Measurements from ENCODE around the gene HLCS.

HLCS gene

GRCh38 chr21:36735724-36736320, 230.6 kb downstream of the HLCS start:
- no peak for DNase-seq

DNA sequence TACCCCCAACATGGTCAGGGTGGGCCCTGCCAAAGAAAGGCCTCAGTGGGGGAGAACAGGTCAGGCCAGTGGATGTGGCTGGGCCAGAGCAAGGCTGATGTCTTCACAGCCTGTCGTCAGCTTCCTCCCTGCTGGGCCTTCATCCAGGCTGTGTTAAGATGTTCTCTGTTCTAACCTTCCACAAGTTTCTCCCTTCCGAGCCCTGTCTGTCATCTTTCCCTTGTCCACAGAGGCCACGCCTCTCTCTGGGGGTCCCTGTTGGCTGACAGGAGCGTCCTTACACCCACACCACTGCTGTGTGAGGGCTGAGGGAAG, 231.3 kb downstream of the HLCS start:
- no peak for DNase-seq

DNA sequence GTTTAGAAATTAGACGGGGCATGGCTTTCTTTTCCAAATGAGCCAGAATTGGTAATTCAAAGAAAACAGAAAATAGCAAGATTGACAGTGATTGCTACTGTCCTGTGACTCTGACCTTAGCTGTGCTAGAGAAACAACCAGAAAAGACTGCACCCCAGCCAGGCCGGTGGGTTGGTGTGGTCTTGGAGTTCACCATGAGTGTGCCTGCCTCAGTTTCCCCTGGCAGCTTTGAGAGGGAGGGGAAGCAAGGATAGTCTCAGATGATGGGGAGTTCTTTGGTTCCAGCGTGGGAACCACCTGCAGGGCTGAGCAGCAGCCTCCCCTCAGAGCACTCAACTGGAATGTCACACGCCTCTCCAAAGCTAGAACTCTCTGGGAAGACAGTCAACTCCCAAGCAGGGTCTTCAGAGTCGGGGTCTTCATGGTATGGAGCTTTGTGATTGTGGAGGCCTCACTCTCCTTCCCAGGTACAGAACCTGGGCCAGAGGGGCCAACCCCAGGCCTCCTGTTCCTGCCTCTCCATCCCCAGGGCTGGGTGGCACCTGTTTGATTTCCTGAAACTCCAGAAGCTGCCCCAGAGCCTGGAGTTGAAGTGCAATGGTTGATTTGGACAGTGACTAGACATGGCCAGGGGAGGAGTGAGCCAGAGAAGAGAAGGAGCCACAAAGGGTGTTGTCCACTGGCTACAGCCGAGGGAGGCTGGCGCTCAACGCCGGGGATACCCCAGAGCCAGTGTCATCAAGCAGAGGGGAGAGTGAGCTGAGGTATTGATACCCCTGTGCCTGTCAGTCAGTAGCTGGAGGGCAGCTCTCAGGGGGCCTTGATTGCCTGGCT, 231.9 kb downstream of the HLCS start:
- no peak for DNase-seq

DNA sequence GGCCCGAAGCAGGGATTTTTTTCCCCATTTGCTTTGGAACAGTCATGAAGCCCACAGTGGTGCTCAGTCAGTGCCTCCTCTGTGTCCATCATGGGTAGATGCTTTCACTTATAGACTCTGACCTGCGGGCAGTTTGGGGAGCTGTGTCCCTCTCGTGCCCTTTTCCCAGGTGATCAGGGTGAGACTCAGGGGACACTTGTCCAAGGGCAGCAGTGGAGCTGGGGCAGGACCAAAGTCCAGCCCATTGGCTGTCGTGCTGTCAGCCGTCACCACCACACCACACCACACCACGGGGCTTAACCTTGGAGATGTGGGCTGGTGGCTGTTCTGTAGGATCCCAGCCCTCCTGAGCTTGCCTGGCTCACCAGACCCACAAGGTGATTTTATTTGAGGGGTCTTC, 232.6 kb downstream of the HLCS start:
- DNase-seq = no peak

- DNase-seq = no peak
Measured at GRCh38 chr21:36732761-36733160, 233.7 kb downstream of the HLCS start.

DNA sequence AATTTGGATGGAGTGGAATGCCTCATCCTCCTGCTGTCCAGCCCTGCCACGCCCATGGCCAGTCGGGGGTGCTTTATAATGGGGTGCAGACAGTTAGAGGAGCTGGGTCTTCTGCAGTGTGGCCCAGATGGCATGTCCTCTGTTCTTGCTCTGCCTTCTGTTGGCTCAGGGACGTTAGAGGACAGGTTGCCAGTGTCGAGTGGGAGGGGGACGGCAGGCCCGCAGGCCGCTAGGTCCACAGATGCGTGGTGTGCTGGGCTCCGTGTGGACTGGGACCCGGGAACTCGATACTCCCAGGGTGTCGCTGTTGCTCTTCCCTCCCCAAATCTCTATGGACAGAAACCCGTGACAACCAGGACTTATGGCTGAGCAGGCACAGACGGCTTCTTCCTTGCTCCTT, 234.3 kb downstream of the HLCS start:
- no peak for DNase-seq

DNA sequence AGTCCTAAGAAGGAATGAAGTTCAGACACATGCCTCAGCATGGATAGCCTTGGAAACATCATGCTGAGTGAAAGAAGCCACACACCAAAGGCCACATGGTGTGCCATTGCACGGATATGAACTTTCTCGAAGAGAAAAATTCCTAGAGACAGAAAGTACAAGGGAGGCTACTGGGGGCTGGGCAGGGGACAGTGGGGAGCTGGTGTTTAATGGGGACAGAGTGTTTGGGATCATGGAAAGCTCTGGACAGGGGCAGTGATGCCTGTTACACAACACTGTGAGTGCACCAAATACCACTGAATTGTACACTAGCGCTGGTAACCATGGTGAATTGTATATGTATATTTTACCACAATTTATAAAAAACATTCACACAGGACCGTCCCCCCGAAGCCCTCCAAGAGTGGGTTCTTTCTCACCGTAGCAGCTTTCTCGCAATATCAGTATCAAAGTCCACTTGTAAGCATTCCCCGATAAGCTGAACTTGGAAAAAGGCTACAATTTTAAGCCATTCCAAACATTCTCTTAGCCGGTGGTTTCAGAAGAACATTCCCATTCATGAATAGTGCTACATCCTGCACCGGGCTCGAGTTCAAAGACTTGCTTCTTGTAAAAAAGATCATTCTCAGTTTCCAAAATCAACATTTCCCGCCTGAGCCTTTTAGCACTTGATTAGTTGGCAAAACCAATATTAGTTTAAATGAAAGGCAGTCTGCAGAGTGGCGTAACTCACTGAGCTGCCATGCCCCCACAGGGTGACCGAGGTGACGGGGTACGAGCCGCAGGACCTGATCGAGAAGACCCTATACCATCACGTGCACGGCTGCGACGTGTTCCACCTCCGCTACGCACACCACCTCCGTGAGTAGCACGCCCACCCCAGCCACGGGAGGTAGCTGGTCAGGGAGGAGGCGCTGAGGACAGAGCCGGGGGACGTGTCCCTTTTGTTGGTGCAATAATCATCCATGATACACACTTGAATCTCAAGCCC, 235.9 kb downstream of the HLCS start:
- no peak for DNase-seq

DNA sequence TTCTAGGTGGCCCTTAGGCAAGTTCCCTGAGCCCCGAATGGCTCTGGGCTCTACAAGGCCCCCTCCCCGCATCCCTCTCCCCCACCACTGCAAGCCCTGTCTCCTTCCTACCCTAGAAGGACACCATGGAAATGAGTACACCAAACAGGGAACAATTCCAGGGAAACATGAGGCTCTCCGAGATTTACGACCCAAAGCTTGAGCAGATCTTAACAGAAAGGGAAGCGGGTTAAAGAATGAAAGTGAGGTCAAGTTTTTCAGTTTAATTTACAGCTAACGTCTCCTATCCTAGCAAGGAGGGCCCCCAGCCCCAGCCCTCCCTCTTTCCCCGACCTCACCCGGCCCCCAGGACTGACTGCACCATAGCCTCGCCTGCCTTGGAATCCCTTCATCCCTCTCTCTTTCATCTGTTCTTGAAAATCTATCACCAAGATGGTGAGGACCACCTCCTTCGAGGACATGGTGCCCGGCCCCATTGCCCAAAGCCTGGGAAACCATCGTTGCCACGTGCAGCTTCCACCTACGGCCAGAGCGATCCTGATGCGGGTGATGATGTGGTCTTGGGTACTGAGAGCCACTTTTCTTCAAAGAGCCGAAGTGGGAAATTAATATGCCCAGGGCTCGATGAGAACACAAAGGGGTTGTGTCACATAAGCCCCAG, 237.0 kb downstream of the HLCS start:
- DNase-seq = no peak

- DNase-seq = no peak
Measured at GRCh38 chr21:36728371-36729111, 237.9 kb downstream of the HLCS start.

DNA sequence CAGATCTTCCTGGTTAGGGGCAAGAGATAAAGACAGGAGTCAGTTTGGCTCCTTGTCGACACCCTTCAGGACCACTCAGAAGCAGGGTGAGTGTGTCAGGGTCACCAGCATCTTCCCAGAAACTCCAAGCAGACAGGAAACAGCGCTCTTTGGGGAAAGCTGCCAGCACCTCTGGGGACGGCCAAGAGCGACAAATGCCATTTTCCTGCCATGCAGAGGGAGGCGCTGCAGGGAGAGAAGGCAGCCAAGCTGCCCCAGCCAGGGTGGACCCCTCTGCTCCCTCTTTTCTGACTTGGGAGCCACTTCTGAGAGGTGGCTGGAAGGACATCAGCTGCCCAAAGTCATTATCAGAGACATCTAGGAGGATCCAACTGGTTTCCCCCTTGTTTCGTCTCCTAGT, 238.6 kb downstream of the HLCS start:
- DNase-seq = no peak

DNA sequence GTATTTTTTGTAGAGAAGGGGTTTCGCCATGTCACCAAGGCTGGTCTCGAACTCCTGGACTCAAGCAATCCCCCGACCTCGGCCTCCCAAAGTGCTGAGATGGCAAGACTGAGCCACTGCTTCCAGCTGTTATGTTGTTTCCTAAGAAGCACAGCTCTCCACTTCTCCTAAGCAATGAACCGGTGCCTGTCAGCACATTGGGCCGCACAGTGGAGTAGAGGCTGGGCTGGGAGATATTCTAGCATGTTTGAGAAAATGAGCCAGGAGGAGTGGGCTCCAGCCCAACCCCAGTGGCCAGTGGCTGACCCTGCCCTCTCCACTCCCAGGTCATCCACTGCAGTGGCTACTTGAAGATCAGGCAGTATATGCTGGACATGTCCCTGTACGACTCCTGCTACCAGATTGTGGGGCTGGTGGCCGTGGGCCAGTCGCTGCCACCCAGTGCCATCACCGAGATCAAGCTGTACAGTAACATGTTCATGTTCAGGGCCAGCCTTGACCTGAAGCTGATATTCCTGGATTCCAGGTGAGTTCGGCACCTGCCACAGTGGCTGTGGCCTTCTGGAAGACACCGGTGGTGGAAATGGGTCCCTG, 240.6 kb downstream of the HLCS start:
- DNase-seq = no peak

DNA sequence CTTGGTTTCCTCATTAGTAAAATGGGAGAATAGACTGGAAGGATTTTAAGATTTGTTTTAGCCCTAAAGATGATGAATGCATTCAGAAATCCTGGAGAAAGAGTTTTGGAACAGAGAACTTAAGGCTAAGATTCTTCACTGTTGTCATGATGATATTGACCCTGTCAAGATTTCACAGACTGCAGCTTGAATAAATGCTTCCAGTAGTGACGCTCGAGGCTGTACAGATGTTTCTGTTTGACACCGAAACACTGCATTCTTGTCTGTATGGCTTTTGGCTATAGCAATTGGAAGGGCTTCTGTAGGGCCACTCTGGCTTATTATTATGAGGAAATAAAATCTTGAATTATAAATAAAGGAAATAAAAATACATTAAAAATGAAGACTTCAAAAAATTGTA, 241.8 kb downstream of the HLCS start:
- DNase-seq = no peak

GRCh38 chr21:36723371-36723881, 243.0 kb downstream of the HLCS start:
- no peak for DNase-seq

- DNase-seq = no peak
Measured at GRCh38 chr21:36722370-36723368, 243.8 kb downstream of the HLCS start.

GRCh38 chr21:36721817-36722216, 244.7 kb downstream of the HLCS start:
- no peak for DNase-seq

DNA sequence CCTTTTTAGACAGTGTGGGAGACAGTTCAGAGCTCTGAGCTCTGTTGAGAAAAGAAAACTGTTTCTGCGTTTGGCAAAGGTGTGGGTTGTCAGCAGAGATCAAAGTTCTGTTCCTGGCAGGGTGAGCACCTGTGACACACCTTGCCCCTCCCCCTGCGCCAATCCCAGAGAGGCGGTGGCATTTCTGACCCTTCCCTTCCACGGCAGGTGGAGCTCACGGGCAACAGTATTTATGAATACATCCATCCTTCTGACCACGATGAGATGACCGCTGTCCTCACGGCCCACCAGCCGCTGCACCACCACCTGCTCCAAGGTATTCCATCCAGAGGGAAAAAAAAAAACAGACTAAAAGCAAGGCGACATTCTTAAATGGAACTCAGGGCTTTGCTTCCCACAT, 246.9 kb downstream of the HLCS start:
- no peak for DNase-seq

DNA sequence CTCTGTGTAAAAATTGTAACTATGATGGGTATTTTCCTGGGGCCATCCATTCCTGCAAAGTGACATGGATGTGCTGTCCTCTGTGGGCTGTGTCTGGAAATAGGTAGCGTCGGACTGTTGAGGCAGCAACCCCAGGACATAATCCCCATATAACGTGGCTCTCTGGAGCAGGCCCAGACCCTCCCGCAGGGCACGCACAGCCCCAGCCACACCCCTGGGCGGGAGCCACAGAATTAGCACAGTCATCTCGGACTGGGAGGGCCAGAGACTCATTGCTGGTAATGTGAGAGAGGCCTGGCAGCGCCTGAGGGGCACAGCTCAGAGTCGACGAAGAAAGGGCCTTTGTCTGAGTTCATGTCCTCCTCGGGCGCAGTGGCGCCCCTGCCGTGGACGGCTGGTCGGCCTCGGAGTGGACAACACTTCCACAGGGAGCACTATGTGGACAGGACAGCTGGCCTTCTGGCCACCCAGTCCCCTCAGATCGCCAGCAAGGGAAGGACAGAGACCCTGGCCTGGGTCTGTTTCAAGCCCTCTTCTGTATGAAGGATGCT, 247.4 kb downstream of the HLCS start:
- DNase-seq = no peak

GRCh38 chr21:36717976-36718375, 248.5 kb downstream of the HLCS start:
- DNase-seq = no peak

- no peak for DNase-seq
Measured at GRCh38 chr21:36716836-36717235, 249.6 kb downstream of the HLCS start.

- no peak for DNase-seq
Measured at GRCh38 chr21:36716387-36716786, 250.1 kb downstream of the HLCS start.
